B cell (primary cell): ENCODE measurements around the gene CT45A9. TPM values are rescaled to one million over a fixed set of nuclear protein-coding genes. Genes with fewer than 3 reads are reported as not detected.

Source experiments
- ATAC-seq: fragments of 200-7000 bp; cut with Tn5 transposase; one replicate; pipeline ENCODE4 v1.10.0; 2021; ENCODE audit warnings: low read depth, mild to moderate bottlenecking, moderate number of reproducible peaks, moderate library complexity
- CTCF ChIA-PET: fragments of 350-600 bp; sonication (Branson Sonifier 250); formaldehyde crosslinking; loops from one replicate; lab custom pipeline; 2021; ENCODE audit warnings: antibody characterized with exemption, inconsistent platforms; lab: Charles Lee
- POLR2A ChIA-PET: fragments of 350-600 bp; sonication (Branson Sonifier 250); formaldehyde crosslinking; loops from one replicate; lab custom pipeline; 2021; ENCODE audit warnings: antibody characterized with exemption; lab: Charles Lee
- DNase-seq: peaks from one replicate; pipeline ENCODE4 v3.0.0; 2013
- H2AFZ ChIP-seq: 2 replicates; pipeline ENCODE4 v1.6.1; 2012; ENCODE audit warnings: mild to moderate bottlenecking, low read depth, low read length; ENCODE audit not compliant: insufficient read depth, poor library complexity, severe bottlenecking
- H3K27ac ChIP-seq, 2 donors: 1 replicate in 1 of 2; 2 replicates in 1 of 2; pipeline ENCODE4 v1.5.1; 2012 to 2013; ENCODE audit warnings: low read length in 2 of 2, mild to moderate bottlenecking in 2 of 2, moderate library complexity in 1 of 2
- H3K27me3 ChIP-seq, 4 experiments: fragments of 200-600 bp in 1 of 4; sonication (generic) in 1 of 4; replicated peaks in 1 of 4; 1 replicate in 2 of 4; 2 replicates in 2 of 4; pipeline versions ENCODE4 v1.6.1 to v1.7.0; 2013 to 2016; ENCODE audit warnings: low read length in 3 of 4, mild to moderate bottlenecking in 2 of 4, mixed read lengths in 1 of 4, moderate library complexity in 1 of 4; ENCODE audit not compliant: insufficient read depth in 4 of 4, control insufficient read depth in 3 of 4; ENCODE audit errors: control extremely low read depth in 1 of 4
- H3K36me3 ChIP-seq, 2 experiments: replicated peaks in 1 of 2; 1 replicate in 1 of 2; 2 replicates in 1 of 2; pipeline versions ENCODE4 v1.6.1 to v1.7.1; 2013; ENCODE audit warnings: low read length in 1 of 2; ENCODE audit not compliant: insufficient read depth in 2 of 2, control insufficient read depth in 1 of 2; ENCODE audit errors: control extremely low read depth in 1 of 2, extremely low read depth in 1 of 2
- H3K4me1 ChIP-seq, 2 donors: fragments of 200-600 bp in 1 of 2; sonication (generic) in 1 of 2; 1 replicate in 1 of 2; 2 replicates in 1 of 2; pipeline versions ENCODE4 v1.5.1 to v1.6.1; 2013 to 2017; ENCODE audit warnings: low read length in 2 of 2; ENCODE audit not compliant: control insufficient read depth in 2 of 2, insufficient read depth in 2 of 2
- H3K4me2 ChIP-seq: replicated peaks from 2 replicates; pipeline ENCODE3; 2012; ENCODE audit warnings: mild to moderate bottlenecking, low read depth, low read length; ENCODE audit not compliant: poor library complexity, severe bottlenecking
- H3K4me3 ChIP-seq, 5 experiments: fragments of 200-600 bp in 1 of 5; sonication (generic) in 1 of 5; 1 replicate in 3 of 5; 2 replicates in 2 of 5; pipeline versions ENCODE4 v1.5.1 to v1.7.0; 2011 to 2016; ENCODE audit warnings: low read length in 4 of 5, mild to moderate bottlenecking in 4 of 5, low read depth in 2 of 5, control low read depth in 1 of 5, moderate library complexity in 1 of 5; ENCODE audit not compliant: insufficient read depth in 1 of 5; ENCODE audit errors: control extremely low read depth in 1 of 5, extremely low read depth in 1 of 5
- H3K79me2 ChIP-seq: fragments of 200-600 bp; sonication (generic); one replicate; pipeline ENCODE4 v1.6.0; 2016; ENCODE audit warnings: low read length; ENCODE audit not compliant: control insufficient read depth, insufficient read depth
- H3K9ac ChIP-seq: fragments of 200-600 bp; sonication (generic); 2 replicates; pipeline ENCODE4 v1.6.1; 2017; ENCODE audit warnings: mild to moderate bottlenecking, low read length, moderate library complexity
- H3K9me3 ChIP-seq, 3 donors: one replicate each; pipeline versions ENCODE4 v1.6.1 to v1.7.1; 2013; ENCODE audit warnings: low read length in 2 of 3; ENCODE audit not compliant: control insufficient read depth in 2 of 3, insufficient read depth in 1 of 3; ENCODE audit errors: control extremely low read depth in 1 of 3
- H4K20me1 ChIP-seq: 2 replicates; pipeline ENCODE4 v1.6.0; 2012; ENCODE audit warnings: mild to moderate bottlenecking, low read length; ENCODE audit not compliant: insufficient read depth, control insufficient read depth, poor library complexity, severe bottlenecking
- H3K27ac Mint-ChIP-seq: one replicate; pipeline ENCODE4 v1.8.0; 2021; ENCODE audit warnings: mixed read lengths
- H3K27me3 Mint-ChIP-seq: one replicate; pipeline ENCODE4 v1.8.0; 2021; ENCODE audit warnings: mixed read lengths
- H3K4me1 Mint-ChIP-seq: one replicate; pipeline ENCODE4 v1.8.0; 2021; ENCODE audit warnings: mixed read lengths
- H3K4me3 Mint-ChIP-seq: one replicate; pipeline ENCODE4 v1.8.0; 2021; ENCODE audit warnings: mixed read lengths
- H3K9me3 Mint-ChIP-seq: one replicate; pipeline ENCODE4 v1.8.0; 2022; ENCODE audit warnings: mixed read lengths; ENCODE audit not compliant: insufficient read depth
- EZH2 ChIP-seq: IDR thresholded peaks from 2 replicates; pipeline ENCODE4 v1.6.1; 2012; ENCODE audit warnings: borderline replicate concordance, low read depth, mild to moderate bottlenecking, moderate library complexity, low read length; ENCODE audit not compliant: insufficient read depth, poor library complexity, severe bottlenecking
- WGBS: methylation state at CpG from one replicate; pipeline ENCODE4 v1.1.5; 2013; ENCODE audit warnings: missing lambda C conversion rate; ENCODE audit not compliant: insufficient coverage; 5-methylcytosine and 5-hydroxymethylcytosine counted together
- intact Hi-C: fragments of 100-400 bp; cut with micrococcal nuclease; formaldehyde crosslinking; loops from one replicate; pipeline ENCODE4 v1.10.0; 2022
- polyA plus RNA-seq: library from polyadenylated mRNA; depleted of rRNA; stranded (reverse); fragments of >200 nt; gene quantifications from 2 replicates; pipeline ENCODE4 v1.2.3, GENCODE V29; 2012
- total RNA-seq, 2 donors: library from RNA; stranded (reverse); fragments of 120-200 nt in 1 of 2; gene quantifications; 1 replicate in 1 of 2; 2 replicates in 1 of 2; pipeline versions ENCODE4 v1.2.3 to v1.2.4, GENCODE V29; 2013 to 2022
- TF ChIP-seq, protein P1 (sequence below): fragments of 200-600 bp; IDR thresholded peaks from one replicate; pipeline ENCODE4 v1.8.0; 2022; ENCODE audit warnings: antibody characterized with exemption, mild to moderate bottlenecking

The CT45A9 gene
- total and polyA plus RNA-seq, 2 donors (not counting 1 experiment from before 2014, with no cell fraction given) = not detected

DNA sequence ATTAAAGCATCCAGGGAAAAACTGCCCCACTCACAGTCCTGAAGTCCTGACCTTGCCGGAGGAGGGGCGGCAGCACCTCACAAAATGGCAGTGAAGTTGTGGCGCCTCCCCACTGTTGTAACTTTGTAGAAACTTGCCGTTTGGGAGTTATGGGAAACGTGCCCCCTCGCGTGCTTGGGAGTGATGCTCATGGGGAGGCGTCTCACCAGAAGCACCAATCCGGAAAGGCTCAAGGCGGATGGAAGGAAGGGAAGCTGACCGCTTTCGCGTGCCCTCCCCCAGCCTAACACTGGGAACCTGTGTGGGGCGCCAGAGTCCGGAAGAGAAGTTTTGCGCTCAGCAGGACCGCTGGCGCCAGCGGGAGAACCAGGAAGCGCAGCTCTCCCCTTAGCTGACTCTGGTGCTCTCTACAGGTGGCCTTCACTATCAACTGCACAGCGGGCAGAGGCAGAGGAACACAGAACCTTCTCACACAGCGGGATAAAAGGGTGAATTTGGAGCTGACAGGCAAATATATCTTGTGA, 21.7 kb upstream of the CT45A9 start, which contains the start of the genes CT45A10 and SAGE1:
CT45A10 (minus strand) TSS at position 151 of the 524 bp plus-strand sequence. CDS start 8,100 bp downstream, outside the sequence.
SAGE1 (plus strand) TSS at position 423 of the 524 bp plus-strand sequence. CDS start 2,527 bp downstream, outside the sequence.
- Histone ChIP-seq H3K27ac (no peak within 1 kb of the TSS), H3K9ac (no peak within 1 kb of the TSS), H2AFZ (no peak within 1 kb of the TSS), H3K9me3 (no peaks in the 10 kb centered on the region), H3K4me2 (no peak within 1 kb of the TSS), H4K20me1 (no peaks in the 10 kb centered on the region), H3K27me3 (peaks cover 0 to 4% (median 0%) of the 10 kb centered on the region in 4 experiments), H3K36me3 (no peaks in the 10 kb centered on the region), H3K4me1 (no peaks in the 10 kb centered on the region), H3K4me3 (no peak within 1 kb of the TSS), H3K79me2 (no peaks in the 10 kb centered on the region)
- WGBS = 100% methylated on average over 2 of the region's 22 CpGs
- no peaks in the 10 kb centered on the region for H3K9me3 Mint-ChIP-seq
- H3K4me3 Mint-ChIP-seq = no peak within 1 kb of the TSS
- CTCF ChIA-PET = no interaction called here
- no peak for DNase-seq
- no peak for TF ChIP-seq EZH2
- TF ChIP-seq, protein P1, sequence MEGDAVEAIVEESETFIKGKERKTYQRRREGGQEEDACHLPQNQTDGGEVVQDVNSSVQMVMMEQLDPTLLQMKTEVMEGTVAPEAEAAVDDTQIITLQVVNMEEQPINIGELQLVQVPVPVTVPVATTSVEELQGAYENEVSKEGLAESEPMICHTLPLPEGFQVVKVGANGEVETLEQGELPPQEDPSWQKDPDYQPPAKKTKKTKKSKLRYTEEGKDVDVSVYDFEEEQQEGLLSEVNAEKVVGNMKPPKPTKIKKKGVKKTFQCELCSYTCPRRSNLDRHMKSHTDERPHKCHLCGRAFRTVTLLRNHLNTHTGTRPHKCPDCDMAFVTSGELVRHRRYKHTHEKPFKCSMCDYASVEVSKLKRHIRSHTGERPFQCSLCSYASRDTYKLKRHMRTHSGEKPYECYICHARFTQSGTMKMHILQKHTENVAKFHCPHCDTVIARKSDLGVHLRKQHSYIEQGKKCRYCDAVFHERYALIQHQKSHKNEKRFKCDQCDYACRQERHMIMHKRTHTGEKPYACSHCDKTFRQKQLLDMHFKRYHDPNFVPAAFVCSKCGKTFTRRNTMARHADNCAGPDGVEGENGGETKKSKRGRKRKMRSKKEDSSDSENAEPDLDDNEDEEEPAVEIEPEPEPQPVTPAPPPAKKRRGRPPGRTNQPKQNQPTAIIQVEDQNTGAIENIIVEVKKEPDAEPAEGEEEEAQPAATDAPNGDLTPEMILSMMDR = no peak
- POLR2A ChIA-PET = no interaction called here
- H3K4me1 Mint-ChIP-seq = no peaks in the 10 kb centered on the region
- no peak within 1 kb of the TSS for H3K27ac Mint-ChIP-seq
- intact Hi-C loops = no loop called here
- no peaks in the 10 kb centered on the region for H3K27me3 Mint-ChIP-seq
- no peak for ATAC-seq

DNA sequence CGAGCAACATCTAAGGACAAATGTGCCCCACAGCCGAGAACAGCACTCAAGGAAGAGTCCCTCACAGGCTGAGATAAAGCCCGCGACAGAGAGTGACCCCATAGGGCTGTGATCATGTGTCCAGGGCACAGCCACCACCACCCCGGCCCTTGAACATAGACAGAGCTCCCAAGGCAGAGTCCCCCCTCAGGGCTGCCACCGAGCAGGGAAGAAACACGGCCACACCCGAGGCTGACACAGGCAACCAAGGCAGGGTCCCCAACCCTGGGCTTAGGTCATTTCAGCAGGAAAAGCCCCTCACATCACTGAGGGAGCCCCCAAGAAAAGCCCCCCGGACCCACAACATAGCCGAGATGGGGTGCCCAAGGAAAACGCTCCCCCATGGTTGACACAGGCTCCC, 21.2 kb upstream of the CT45A9 start:
- 90% methylated on average over 7 of the region's 11 CpGs for WGBS

More for the DNA sequence above, 21.2 kb upstream of the CT45A9 start:
- Histone ChIP-seq H3K27me3 (peaks cover 0 to 4% (median 0%) of the 10 kb centered on the region in 4 experiments), H4K20me1 (no peaks in the 10 kb centered on the region), H3K9me3 (no peaks in the 10 kb centered on the region), H3K4me2 (no peak overlapping the region), H3K4me3 (no peak overlapping the region), H3K79me2 (no peaks in the 10 kb centered on the region), H3K36me3 (no peaks in the 10 kb centered on the region), H3K4me1 (no peaks in the 10 kb centered on the region), H2AFZ (no peak overlapping the region), H3K9ac (no peak overlapping the region), H3K27ac (no peak overlapping the region)
- H3K4me3 Mint-ChIP-seq = no peak overlapping the region
- intact Hi-C loops = no loop called here
- ChIA-PET CTCF (no interaction called here), POLR2A (no interaction called here)
- H3K27me3 Mint-ChIP-seq = no peaks in the 10 kb centered on the region
- ATAC-seq = no peak
- no peaks in the 10 kb centered on the region for H3K4me1 Mint-ChIP-seq
- no peak for DNase-seq
- H3K27ac Mint-ChIP-seq = no peak overlapping the region
- no peak for TF ChIP-seq EZH2
- TF ChIP-seq, protein P1 = no peak
- H3K9me3 Mint-ChIP-seq = no peaks in the 10 kb centered on the region
